H9 (cell line): Measurements from ENCODE around the gene GLYR1. TPM values are rescaled to one million over a fixed set of nuclear protein-coding genes. Genes with fewer than 3 reads are reported as not detected.

ENCODE experiments used
- DNase-seq: peaks from one replicate; pipeline ENCODE4 v3.0.0-alpha.2; 2017
- H2AFZ ChIP-seq: one replicate; pipeline ENCODE4 v1.6.1; 2013; ENCODE audit warnings: mild to moderate bottlenecking, low read length, control low read depth, moderate library complexity
- H2AK5ac ChIP-seq: 2 replicates; pipeline ENCODE4 v1.6.1; 2013; ENCODE audit warnings: low read length, control low read depth, mixed read lengths; ENCODE audit not compliant: insufficient read length
- H2BK120ac ChIP-seq: one replicate; pipeline ENCODE4 v1.6.1; 2013; ENCODE audit warnings: low read depth, mild to moderate bottlenecking, low read length, control low read depth, inconsistent platforms; ENCODE audit not compliant: poor library complexity, severe bottlenecking
- H2BK12ac ChIP-seq: 2 replicates; pipeline ENCODE4 v1.6.1; 2013; ENCODE audit warnings: low read length, control low read depth, mixed read lengths, low read depth; ENCODE audit not compliant: insufficient read length
- H2BK15ac ChIP-seq: 2 replicates; pipeline ENCODE4 v1.6.1; 2013; ENCODE audit warnings: low read depth, low read length, control low read depth
- H2BK20ac ChIP-seq: one replicate; pipeline ENCODE4 v1.6.1; 2013; ENCODE audit warnings: low read depth, mild to moderate bottlenecking, low read length, control low read depth, inconsistent platforms; ENCODE audit not compliant: poor library complexity, severe bottlenecking
- H2BK5ac ChIP-seq: 2 replicates; pipeline ENCODE4 v1.6.1; 2013; ENCODE audit warnings: low read length, control low read depth, mixed read lengths; ENCODE audit not compliant: insufficient read length
- H3K14ac ChIP-seq: 2 replicates; pipeline ENCODE4 v1.6.1; 2013; ENCODE audit warnings: low read length, control low read depth; ENCODE audit not compliant: insufficient read depth
- H3K18ac ChIP-seq: 2 replicates; pipeline ENCODE4 v1.6.1; 2013; ENCODE audit warnings: low read depth, mild to moderate bottlenecking, mixed read lengths, low read length, control low read depth; ENCODE audit not compliant: insufficient read length
- H3K23ac ChIP-seq: 2 replicates; pipeline ENCODE4 v1.6.1; 2013; ENCODE audit warnings: low read length, control low read depth, mixed read lengths, low read depth; ENCODE audit not compliant: insufficient read length
- H3K23me2 ChIP-seq: 2 replicates; pipeline ENCODE4 v1.6.1; 2013; ENCODE audit warnings: low read depth, mild to moderate bottlenecking, mixed read lengths, low read length, control low read depth; ENCODE audit not compliant: insufficient read length, poor library complexity, severe bottlenecking
- H3K27ac ChIP-seq: 2 replicates; pipeline ENCODE4 v1.5.1; 2013; ENCODE audit warnings: low read length, control low read depth, mixed read lengths, low read depth; ENCODE audit not compliant: insufficient read length
- H3K27me3 ChIP-seq: 2 replicates; pipeline ENCODE4 v1.6.1; 2013; ENCODE audit warnings: low read length, control low read depth, inconsistent platforms; ENCODE audit not compliant: insufficient read depth
- H3K4ac ChIP-seq: 2 replicates; pipeline ENCODE4 v1.6.1; 2013; ENCODE audit warnings: low read depth, mild to moderate bottlenecking, control low read depth, inconsistent platforms, low read length, moderate library complexity
- H3K4me1 ChIP-seq: 2 replicates; pipeline ENCODE4 v1.6.1; 2013; ENCODE audit warnings: low read length, control low read depth, inconsistent platforms; ENCODE audit not compliant: insufficient read depth
- H3K4me2 ChIP-seq: 2 replicates; pipeline ENCODE4 v1.6.1; 2013; ENCODE audit warnings: low read length, control low read depth, mixed read lengths; ENCODE audit not compliant: insufficient read length, insufficient read depth
- H3K56ac ChIP-seq: 2 replicates; pipeline ENCODE4 v1.6.1; 2013; ENCODE audit warnings: low read depth, mild to moderate bottlenecking, mixed read lengths, low read length, control low read depth; ENCODE audit not compliant: insufficient read length
- H3K79me1 ChIP-seq: 2 replicates; pipeline ENCODE4 v1.6.1; 2013; ENCODE audit warnings: low read depth, mild to moderate bottlenecking, moderate library complexity, low read length, control low read depth, inconsistent platforms; ENCODE audit not compliant: insufficient read depth, poor library complexity, severe bottlenecking
- H3K79me2 ChIP-seq: 2 replicates; pipeline ENCODE4 v1.6.1; 2013; ENCODE audit warnings: low read length, control low read depth, inconsistent platforms; ENCODE audit not compliant: insufficient read depth
- H3K9ac ChIP-seq: 2 replicates; pipeline ENCODE4 v1.6.1; 2013; ENCODE audit warnings: low read length, control low read depth, mixed read lengths; ENCODE audit not compliant: insufficient read length; ENCODE audit errors: extremely low read depth
- H3K9me3 ChIP-seq: one replicate; pipeline ENCODE4 v1.6.1; 2013; ENCODE audit warnings: low read depth, low read length, inconsistent platforms; ENCODE audit not compliant: control insufficient read depth
- H3T11ph ChIP-seq: one replicate; pipeline ENCODE4 v1.6.1; 2013; ENCODE audit warnings: mild to moderate bottlenecking, low read length, control low read depth, inconsistent platforms
- H4K20me1 ChIP-seq: one replicate; pipeline ENCODE4 v1.6.1; 2013; ENCODE audit not compliant: control insufficient read depth, insufficient read length, insufficient read depth
- H4K5ac ChIP-seq: 2 replicates; pipeline ENCODE4 v1.6.1; 2013; ENCODE audit warnings: low read depth, mild to moderate bottlenecking, mixed read lengths, low read length, control low read depth; ENCODE audit not compliant: insufficient read length
- H4K8ac ChIP-seq: replicated peaks from 2 replicates; pipeline ENCODE4 v1.6.1; 2013; ENCODE audit warnings: low read length, control low read depth, mixed read lengths, low read depth; ENCODE audit not compliant: insufficient read length
- H4K91ac ChIP-seq: 2 replicates; pipeline ENCODE4 v1.6.1; 2013; ENCODE audit warnings: low read depth, mild to moderate bottlenecking, moderate library complexity, mixed read lengths, low read length, control low read depth; ENCODE audit not compliant: insufficient read length
- H3K27ac Mint-ChIP-seq, 3 experiments: 2 replicates in 2 of 3; 3 replicates in 1 of 3; pipeline ENCODE4 v1.8.0; 2020 to 2021; ENCODE audit warnings: mixed read lengths in 3 of 3, mild to moderate bottlenecking in 1 of 3, moderate library complexity in 1 of 3
- H3K27me3 Mint-ChIP-seq: 2 replicates; pipeline ENCODE4 v1.8.0; 2021; ENCODE audit warnings: low read depth, mild to moderate bottlenecking, moderate library complexity, mixed read lengths
- H3K36me3 Mint-ChIP-seq, 3 experiments: 2 replicates in 2 of 3; 3 replicates in 1 of 3; pipeline ENCODE4 v1.8.0; 2020 to 2021; ENCODE audit warnings: low read depth in 3 of 3, mixed read lengths in 3 of 3; ENCODE audit not compliant: insufficient read depth in 1 of 3
- H3K4me1 Mint-ChIP-seq, 2 experiments: 2 replicates each; pipeline ENCODE4 v1.8.0; 2020; ENCODE audit warnings: mixed read lengths in 2 of 2
- H3K4me3 Mint-ChIP-seq, 2 experiments: 2 replicates in 1 of 2; 3 replicates in 1 of 2; pipeline ENCODE4 v1.8.0; 2020 to 2021; ENCODE audit warnings: mild to moderate bottlenecking in 2 of 2, mixed read lengths in 2 of 2, moderate library complexity in 1 of 2
- H3K9me3 Mint-ChIP-seq, 2 experiments: 2 replicates in 1 of 2; 3 replicates in 1 of 2; pipeline ENCODE4 v1.8.0; 2020; ENCODE audit warnings: mild to moderate bottlenecking in 2 of 2, mixed read lengths in 2 of 2, moderate library complexity in 1 of 2
- CTCF ChIP-seq: fragments of 200-600 bp; sonication (generic); conservative IDR thresholded peaks from 3 replicates; pipeline ENCODE4 v1.8.0; 2021; ENCODE audit warnings: antibody characterized with exemption, mild to moderate bottlenecking
- WGBS: extraction: QIAGEN DNeasy Blood & Tissue Kit; methylation state at CpG from one replicate; pipeline ENCODE4 v1.1.7; 2013; ENCODE audit warnings: missing lambda C conversion rate, low lambda C conversion rate, mixed read lengths; ENCODE audit not compliant: insufficient read length; ENCODE audit errors: extremely low coverage; 5-methylcytosine and 5-hydroxymethylcytosine counted together
- total RNA-seq: library from RNA; stranded (reverse); gene quantifications from 2 replicates; pipeline ENCODE4 v1.2.1, GENCODE V29; 2021

The GLYR1 gene
- total RNA-seq, 1 experiment from 2014 or later: 114 TPM

- Histone ChIP-seq H3K14ac (no peak overlapping the region), H3K27ac (no peak overlapping the region), H3K23me2 (no peaks in the 10 kb centered on the region), H2AK5ac (no peak overlapping the region), H3K4me2 (no peak overlapping the region), H2BK120ac (no peak overlapping the region), H3K9me3 (no peaks in the 10 kb centered on the region), H2BK20ac (no peak overlapping the region), H2BK5ac (no peak overlapping the region), H3K4ac (no peak overlapping the region), H3K4me1 (no peaks in the 10 kb centered on the region), H4K91ac (no peak overlapping the region), H3K79me1 (no peaks in the 10 kb centered on the region), H4K8ac (no peak overlapping the region), H2BK15ac (no peak overlapping the region), H3K56ac (no peak overlapping the region), H3T11ph (no peak overlapping the region), H3K27me3 (no peaks in the 10 kb centered on the region; the same call in 1 of the 2 replicates), H3K23ac (no peak overlapping the region), H4K20me1 (no peaks in the 10 kb centered on the region), H2BK12ac (no peak overlapping the region), H4K5ac (no peak overlapping the region), H3K9ac (no peak overlapping the region), H3K18ac (no peak overlapping the region), H3K79me2 (peaks cover 5% of the 10 kb centered on the region; the same call in 1 of the 2 replicates), H2AFZ (no peak overlapping the region)
- Mint-ChIP-seq H3K27me3 (no peaks in the 10 kb centered on the region; the same call in 1 of the 2 replicates), H3K4me3 (no peak overlapping the region), H3K4me1 (peaks cover 0 to 4% of the 10 kb centered on the region in 2 experiments; a peak in 2 of 4 replicates), H3K9me3 (no peaks in the 10 kb centered on the region), H3K36me3 (peaks cover 13 to 51% (median 40%) of the 10 kb centered on the region in 3 experiments; a peak in 6 of 7 replicates), H3K27ac (no peak overlapping the region; a peak in 1 of 7 replicates)
- WGBS: no CpG with 5 or more reads among the region's 12 CpGs
- TF ChIP-seq CTCF: no peak
- no peak for DNase-seq
Measured at GRCh38 chr16:4866586-4866985, 19.5 kb upstream of the GLYR1 start.
